ENCODE measurements around the gene GRHL3.
A peak's percentile ranks its signal among the peaks of the same experiment; 100 is the strongest.

GRHL3 gene

DNA sequence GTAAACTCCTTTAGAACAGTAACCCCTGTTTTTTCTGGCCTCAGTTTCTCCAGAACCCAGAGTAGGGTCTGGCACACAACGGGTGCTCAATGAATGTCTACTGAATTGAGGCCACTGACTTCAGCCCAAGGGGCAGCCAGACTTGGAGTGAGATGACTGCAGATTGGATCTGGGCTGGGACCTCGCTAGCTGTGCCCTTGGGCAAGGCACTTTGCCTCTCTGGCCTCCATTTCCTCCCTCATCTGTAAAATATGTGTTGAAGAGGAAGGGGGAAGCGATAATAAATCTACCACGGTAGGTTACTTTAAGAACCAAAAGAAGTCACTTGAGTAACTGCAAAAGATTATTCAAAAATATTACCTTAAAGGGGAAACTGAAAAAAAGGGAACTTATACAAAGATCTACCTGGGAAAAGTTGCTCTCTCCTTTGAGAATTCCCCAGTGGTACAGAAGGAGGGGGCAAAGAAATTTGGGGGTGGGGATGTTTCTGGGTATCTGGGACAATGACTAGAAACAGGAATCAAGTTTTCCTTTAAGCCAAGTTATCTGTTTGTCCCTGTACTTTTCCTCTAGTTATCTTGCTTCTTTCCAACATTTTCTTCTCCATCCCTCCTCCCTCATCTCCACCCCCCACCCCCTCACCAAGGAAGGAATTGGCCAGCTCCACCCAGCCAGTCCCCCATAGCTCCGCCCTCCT lies 394 bp upstream of the GRHL3 start:
- DNase-seq: no peak

DNA sequence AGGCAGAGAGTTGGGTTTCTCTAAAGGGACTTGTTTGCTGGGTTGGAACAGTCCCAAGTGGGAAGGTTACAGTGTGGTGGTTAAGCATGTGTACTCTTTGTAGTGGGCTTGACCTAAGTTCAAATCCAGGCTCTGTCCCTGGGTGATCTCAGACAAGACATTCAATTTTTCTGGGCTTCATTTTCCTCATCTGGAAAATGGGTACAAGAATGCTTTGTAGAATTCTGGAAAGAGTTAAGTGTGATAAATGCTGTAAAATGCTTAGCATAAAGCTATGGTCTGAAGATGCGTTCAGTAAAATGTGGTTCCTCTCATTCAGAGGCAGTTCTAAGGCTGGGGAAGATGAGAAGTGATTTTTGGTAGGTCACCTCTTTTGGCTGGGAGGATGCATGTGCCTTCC lies 805 bp downstream of the GRHL3 start:
- DNase-seq: no peak

DNA sequence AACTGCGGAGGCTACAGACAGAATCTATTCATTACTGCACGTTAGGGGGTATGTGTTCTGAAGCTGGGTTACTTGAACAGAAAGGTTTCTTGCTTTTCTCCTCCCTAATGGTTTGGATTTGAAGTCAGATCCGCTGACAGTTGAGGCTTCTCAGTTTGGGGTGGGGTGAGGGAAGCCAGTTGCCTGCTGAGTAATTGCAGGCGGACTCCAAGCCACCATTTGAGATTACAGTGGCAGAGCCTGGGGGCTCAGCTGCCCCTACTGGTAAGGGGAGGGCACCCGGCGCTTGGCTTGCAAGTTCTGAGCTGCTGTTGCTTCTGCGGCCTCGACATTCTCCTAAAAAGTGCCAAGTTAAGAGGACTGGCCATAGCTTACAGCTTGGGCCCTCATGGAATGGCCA lies 2.0 kb downstream of the GRHL3 start:
- DNase-seq: no peak

DNA sequence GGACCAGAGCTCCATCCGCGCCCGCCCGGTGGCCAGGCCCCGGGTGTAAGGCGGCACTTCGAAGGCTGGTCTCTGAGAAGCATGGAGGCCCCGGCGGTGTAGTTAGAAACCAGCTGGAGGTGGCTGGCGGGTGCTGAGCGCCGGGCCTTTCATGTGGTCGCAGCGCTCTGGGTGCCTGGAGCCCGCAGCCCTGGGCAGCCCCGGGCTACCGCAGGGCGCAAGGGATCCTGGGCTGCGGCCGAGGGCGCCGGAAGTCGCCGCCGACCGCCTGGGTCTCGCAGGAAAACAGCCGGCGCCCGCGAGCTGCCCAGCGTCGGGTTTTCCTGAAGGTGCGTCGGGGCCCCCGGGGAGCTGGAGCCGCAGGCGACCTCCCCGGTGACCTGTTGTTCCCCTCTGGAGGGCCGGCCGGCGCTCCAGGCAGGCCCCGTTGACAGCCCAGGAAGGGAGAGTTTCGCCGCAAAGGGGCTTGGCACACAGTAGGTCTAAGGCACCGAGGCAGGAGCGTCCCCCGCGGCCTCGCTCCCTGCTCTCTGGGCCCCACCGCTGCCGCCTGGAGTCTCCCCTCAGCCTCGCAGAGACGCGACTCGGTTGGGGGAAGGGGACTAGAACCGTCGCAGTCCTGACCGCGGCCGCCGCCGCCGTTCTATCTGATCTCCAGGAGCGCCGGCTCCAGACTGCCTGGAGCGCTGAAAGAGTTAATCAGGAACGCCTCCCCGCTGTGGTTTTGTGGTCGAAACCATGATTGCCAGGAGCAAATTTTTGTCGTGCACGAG lies 2.7 kb downstream of the GRHL3 start:
- DNase-seq: peak; percentile 47

DNA sequence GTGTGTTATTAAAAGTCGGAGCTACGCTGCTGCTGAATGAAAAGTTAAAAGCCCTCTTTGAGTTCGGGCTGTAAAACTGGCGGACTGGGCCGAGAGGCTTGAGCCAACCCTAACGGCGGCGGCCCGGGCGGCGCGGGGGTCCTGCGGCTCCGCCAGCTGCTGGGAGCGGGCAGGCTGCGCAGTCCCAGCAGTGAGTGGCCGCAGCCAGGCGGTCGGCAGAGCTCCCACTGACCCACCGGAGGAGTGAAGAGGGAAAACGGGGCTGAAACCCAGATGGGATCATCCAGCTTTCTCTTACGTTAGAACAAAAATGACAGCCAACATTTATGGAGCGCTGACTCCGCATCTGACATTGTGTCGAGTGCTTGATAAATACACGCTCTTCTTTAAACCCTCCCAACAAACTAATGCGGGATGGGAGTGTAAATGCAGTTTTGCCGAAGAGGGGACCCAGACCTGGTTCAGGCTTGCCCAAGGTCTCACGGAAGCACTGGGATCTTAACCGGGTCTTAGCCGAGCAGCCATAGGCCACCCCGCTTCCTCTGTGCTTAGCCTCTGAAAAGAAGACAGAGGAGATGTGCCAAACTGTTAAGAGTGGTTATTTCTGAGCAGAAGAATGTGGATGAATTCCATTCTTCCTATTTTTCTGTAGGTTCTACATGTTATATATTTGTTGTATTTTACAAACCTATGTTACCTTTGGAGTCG lies 3.5 kb downstream of the GRHL3 start:
- DNase-seq: no peak

DNA sequence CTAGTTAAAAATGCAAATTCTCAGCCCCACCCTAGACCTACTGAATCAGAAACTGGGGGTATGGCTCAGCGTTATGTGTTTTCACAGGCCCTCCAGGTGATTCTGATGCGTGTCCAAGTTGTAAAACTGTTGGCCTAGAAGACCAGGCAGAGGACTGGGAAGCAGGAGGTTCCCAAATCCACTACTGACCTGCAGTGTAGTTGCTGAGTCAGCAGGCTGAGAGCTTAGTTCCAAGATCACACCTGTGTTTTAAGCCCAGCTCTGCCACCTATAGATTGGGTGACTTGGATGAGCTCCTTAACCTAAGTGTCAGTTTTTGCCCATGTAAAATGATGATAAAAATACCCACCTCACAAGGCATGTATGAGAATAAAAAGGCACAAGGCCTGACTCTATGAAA lies 4.1 kb downstream of the GRHL3 start:
- no peak for DNase-seq

DNA sequence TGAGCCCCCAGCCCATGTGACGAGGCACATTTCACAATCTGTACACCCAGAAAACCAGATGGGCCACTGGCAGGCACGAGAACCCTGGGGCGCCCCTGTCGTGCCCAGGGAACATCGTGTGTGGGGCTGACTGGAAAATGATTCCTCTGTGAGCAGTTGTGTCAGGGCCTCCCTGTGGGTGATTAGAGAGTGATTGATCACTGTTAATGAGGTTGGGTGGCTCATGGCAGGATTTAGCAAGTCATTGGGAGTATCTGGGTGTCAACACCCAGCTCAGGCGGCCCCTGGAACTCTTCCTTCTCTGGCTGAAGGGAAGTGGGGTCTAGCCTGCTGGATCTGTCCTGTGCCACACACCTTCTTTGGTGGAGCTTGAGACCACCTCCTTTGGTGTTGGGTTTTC lies 5.7 kb downstream of the GRHL3 start:
- no peak for DNase-seq

DNA sequence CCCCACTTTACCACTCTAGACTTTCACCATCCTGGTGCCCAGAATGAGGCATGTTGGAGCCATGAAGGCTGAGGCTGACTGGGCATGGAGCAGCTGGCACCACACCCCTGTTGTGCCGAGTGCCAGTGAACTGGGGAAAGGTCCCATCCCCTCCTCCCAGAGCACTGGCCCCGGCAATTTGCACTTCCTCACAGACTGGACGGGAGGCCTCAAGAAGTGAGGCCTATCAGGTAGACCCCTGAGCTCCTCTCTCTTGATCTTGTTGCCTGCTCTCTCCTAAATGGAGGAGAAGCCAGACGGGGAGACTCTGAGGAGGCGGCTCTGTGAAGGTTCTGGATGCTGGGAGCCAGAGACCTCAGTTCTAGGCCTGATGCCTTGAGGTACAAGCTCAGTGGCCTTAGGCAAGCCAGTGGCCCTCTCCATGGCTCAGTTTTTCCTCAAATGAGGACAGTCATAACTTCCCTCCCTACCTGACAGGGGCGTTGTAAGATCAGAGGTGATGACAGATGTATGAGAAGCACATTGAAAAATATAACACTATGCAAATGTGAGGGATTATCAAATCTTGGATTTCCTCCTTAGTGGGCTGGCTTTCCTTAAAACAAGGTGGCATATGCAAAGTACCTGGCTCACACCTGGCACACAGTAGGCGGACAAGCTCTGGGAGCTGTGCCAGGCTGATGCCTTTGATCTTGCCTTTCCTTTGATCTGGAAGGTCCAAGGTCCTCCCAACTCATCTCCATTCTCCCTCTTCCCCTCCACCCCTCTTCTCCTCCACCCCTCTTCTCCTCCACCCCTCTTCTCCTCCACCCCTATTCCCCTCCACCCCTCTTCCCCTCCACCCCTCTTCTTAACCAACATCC lies 6.7 kb downstream of the GRHL3 start:
- no peak for DNase-seq

DNA sequence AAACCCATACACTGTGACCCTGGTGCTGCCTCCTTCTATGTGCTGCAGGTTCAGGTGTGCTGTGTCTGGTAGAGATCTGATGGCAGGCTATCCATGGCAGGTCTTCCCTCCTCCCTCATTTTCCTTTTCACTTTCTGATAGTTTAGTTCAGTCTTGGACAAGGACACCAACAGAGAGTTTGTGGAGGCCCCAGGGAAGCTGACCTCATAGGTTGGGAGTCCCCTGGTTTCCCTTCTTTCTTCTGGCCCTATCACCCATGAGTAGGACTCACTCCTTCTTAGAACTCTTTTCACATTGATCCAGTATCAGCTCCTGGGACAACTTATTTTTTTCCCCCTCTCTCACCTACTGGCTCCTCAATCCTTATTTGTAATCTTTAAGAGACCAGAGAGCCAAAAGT lies 8.3 kb downstream of the GRHL3 start:
- no peak for DNase-seq

DNA sequence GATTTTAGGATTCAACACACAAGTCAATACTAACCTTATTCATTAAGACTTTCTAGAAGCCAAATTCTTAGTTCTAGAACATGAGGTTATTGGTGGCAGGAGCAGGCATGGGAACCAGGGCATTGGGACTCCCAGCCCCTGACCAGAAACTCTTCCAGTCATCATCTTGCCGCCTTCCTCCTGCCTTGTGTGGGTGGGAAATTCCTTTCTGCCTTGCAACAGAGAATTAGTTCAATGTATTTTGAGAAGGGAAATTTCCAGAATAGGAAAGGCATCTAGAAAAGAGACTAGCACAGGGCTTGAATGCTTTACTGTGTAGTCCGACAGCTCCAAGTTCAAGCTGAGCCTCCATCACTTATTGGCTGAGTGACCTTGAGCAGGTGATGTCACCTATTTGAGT lies 8.7 kb downstream of the GRHL3 start:
- no peak for DNase-seq

DNA sequence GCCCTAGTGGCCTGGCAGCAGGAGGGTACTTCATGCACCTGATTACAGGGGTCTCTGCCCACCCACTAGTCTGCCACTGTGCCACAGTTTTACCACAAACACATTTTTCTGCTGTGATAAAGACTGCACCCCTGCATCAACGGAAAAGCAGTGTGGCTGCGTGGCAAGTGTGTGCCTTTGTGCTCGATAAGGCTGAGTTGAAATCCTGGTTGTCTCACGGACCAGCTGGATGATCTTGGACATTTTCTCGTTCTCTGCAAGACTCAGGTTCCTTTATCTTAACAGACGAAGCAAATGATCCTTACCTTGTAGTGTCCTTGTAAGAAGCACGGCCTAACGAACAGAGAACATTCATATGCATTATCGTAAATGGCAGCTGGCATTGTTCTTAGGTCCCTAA lies 10.2 kb downstream of the GRHL3 start:
- DNase-seq: no peak

DNA sequence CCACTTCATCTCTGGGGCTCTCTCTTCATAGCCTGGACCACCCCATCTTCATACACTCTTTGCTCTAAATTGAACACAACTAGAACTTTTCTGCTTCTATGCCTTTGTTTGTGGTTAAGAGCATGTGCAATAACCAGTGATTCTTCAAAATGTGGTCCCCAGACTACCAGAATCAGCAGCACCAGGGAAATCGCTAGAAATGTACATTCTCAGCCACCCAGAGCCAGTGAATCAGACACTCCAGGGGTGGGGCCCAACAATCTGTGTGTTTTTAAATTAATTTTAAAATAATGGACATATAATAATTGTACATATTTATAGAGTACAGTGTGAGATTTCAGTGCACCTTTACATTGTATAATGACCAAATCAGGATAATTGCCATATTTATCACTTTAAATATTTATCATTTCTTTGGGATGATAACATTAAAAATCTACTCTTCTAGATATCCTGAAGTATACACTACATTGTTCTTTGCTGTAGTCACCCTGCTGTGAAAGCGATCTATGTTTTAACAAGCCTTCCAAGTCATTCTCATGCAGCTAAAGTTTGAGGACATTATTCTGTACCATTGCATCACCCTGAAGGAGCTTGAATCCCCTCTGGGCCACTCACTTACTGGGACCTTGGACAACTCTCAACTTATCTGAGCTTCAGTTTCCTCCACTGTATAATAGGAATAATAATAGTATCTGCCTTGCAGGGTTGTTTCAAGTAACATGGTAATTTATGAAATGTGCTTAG lies 10.8 kb downstream of the GRHL3 start:
- no peak for DNase-seq

DNA sequence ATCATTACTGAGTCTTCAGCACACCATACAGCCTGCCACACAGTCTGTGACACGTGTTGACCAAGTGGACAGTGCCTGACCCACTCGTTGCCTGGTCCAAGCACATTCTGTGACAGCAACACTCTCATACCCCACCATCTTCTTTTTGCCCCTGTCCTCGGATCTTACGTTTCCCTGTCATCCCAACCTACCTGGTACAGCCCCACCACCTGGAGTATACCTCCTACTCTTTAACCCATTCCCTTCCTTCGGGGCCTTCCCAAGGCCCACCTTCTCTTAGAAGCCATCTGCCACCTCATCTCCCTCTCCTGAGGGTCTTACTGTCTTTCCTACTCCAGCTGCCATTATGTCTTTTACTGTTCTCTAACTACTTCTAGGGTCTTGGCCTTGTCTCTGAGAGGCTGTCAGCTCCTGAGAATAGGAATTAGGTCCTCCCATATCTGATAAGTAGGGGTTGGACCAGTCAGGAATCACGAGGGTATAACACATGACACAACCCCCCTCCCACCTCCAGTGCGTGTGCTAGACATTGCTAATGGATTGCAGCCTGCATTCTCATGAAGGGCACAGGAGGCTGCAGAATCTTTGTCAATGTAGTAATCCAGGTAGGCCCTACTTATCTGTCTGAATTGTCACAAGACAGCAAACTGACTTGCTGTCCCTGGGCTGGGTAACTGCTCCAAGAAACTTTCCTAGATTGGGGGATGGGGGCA lies 13.0 kb downstream of the GRHL3 start:
- DNase-seq: no peak

DNA sequence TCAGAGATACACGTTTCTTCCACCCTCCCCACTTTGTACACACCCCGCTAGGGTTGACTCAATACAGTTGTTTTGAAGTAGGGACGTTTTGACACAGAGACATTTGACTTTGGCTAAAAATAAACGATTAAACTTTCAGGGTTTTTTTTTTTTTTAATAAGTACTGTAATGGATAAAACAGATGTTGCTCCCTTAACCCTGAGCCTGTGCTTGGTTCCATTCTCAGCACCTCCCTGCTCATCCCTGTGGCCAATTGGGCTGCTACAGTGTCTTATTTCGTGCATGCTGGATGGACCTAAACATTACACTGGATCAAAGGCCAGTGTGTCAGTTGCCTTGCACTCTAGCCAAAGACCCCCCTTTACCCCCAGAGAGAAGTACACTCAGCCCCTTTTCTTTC lies 16.9 kb downstream of the GRHL3 start:
- no peak for DNase-seq

DNA sequence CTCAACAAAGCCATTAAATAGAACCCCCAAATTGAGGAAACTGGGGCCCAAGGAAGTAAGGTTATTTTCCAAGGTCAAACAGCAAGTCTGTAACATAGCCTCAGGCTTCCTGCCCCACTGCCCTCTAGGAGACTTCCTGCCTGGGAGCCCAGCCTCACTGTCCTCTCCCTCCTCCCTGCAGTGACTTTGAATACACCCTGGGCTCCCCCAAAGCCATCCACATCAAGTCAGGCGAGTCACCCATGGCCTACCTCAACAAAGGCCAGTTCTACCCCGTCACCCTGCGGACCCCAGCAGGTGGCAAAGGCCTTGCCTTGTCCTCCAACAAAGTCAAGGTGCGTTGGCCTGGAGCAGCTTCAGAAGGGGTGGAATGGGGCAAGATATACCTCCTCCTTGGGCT lies 18.3 kb downstream of the GRHL3 start:
- no peak for DNase-seq

DNA sequence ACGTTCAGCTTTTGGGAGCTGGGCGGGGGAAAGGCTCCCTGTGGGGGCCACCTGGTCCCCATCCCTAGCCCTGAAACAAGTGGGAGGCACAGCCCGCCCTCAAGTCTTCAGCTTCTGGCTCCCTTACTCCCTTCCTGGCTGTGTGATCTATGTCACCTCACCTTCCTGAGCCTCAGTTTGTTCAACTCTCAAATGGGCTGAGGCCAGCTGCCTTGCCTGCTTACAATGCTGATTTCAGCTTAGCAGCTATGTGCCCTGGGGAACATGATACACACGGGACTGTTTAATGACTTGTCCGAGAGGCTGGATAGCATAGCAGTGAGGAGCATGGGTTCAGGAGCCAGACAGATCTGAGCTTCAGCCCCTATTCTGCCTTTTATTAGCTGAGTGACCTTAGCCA lies 19.3 kb downstream of the GRHL3 start:
- DNase-seq: no peak

DNA sequence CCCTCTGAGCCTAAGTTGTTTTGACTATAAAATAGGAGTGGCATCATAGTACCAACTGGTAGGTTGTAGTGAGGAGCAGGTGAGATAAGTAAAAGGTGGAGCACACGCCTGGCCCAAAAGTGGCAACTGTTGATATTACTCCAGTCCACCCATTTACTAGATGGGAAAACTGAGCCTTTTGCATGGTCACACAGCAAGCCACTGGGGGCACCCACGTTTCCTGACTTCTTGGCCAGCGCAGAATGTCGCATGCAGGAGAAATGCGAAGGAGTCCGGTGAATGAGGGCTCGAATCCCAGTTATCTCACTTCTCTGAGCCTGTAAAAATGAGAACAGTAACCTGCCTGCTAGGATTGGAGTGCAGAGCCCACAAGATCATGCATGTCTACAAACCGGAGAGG lies 20.8 kb downstream of the GRHL3 start:
- no peak for DNase-seq

DNA sequence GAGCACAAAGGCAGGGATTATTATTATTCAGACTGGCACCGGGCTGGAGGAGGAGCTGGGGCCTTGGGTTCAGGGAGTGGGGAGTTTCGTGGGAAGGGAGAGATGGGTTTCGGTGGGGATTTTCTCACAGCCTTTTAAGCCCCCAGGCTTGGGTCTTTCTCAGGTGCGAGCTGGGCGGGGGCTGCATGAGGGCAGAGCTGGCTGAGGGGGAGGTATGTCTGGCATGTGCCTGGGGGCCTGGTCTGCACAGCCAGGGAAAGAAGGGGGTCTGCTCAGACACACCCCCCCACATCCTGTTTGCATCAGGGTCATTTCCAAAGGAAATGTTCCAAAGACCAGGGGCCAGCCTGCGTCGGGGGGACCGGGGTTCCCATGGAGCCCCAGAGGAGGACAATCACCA lies 21.6 kb downstream of the GRHL3 start:
- DNase-seq: no peak

DNA sequence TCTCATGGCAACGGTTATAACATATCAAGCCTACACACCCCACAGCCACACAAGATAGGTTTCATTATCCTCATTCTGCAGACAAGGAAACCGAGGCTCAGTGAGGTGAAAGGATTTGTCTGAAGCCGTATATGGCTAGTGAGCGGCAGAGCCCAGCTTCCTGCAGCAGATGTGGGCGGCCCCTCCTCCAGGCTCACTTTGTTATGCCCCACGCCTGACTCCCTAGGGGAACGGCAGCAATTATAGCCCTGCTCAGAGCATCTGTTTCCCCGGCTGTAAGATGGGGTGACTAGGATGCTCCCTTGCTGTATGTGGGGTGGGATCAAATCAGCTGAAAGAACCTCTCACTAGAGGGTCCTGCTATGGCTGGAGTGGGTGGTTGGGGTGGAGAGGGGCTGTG lies 22.1 kb downstream of the GRHL3 start:
- no peak for DNase-seq

DNA sequence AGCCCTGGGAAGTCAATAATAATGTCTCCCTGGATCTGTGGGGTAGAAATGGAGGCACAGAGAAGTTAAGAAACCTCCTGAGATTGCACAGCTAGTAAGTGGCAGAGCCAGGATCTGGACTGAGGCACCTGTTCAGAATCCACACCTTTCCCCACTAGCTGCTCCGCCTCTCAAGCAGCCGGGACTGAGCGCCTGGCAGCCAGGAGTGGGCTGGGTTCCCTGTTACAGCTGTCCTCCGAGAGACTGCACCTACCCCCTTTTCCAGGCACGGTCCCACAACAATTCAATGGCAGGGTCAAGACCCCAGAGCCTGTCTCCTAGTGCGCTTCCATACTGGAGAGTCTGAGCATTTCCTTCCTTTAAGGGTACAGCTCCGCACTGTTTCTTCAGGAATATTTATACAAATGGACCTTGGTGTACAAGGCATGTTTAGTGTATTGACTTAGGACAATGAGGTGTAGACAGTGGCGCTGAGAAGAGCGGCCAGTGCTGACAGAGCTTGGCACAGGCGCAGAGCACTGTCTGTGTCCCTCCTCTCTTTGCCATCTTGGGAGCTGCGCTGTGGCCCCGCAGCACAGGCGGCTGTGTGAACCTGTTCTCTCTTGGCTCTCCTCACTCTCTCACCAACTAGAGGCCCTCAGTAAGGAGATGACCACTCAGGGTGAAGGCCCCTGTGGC lies 24.4 kb downstream of the GRHL3 start:
- DNase-seq: no peak

DNA sequence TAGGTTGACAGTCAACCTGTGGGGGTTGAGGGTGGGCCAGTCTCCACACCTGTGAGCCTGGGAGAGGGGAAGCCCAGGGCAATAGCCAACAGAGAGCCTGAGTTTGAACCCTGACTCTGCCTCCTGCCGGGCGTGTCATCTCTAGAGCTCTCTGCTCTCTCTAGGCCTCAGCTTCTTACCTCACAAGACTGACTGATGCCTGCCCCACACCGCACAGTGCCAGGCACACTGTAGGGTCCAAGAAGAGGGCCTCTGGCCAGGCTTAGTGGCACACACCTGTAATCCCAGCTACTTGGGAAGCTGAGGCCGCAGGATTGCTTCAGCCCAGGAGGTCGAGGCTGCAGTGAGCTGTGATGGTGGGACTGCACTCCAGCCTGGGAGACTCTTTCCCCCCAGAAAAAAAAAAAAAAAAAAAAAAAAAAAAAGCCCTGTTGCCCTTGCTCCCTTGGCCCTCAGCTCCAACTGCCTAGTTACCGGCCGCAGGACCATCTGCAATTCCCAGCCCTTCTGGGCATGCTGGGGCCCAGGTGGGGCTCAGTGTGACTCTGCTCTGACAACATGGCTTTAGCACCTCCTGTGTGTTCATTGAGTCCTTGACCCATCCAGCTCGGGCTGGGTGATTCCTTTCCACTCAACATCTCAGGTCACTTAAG lies 25.1 kb downstream of the GRHL3 start:
- DNase-seq: no peak

All from activated T-cell treated with anti-CD3 and anti-CD28 coated beads for 4 hours (primary cell).